HG03354 (cell line): ENCODE results near the gene KIF12.
"Not testable (repeated sequence)": the region's sequence is repeated elsewhere in the genome, so short reads cannot be mapped to it uniquely, and the experiment has no call there.

Experiments
- ATAC-seq: cut with Tn5 transposase; IDR thresholded peaks from one replicate; pipeline ENCODE4 v1.9.1; 2021; ENCODE audit warnings: mild to moderate bottlenecking; ENCODE audit not compliant: unreplicated experiment, poor library complexity, severe bottlenecking

The KIF12 gene

GRCh38 chr9:114051706-114052105 lies 47.4 kb downstream of the KIF12 start:
- no peak for ATAC-seq

DNA sequence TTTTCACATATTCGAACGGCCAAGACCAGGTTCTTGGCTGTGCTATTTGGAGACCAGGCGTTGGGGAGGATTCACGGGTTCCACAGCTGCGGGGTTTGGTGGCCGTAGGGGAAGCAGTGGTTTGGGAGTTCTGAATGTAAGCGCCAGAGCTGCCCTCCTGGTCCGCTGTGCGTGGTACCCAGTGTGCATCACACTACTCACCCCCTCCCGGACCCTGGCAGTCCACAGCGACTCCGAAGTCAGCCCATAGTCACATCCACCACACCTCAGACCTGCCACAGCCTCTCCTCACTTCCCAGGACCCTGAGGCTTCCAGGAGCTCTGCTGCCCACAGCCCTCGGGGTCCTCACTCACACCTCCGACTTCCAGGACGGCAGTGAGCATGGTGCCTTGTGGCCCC lies 47.8 kb downstream of the KIF12 start:
- no peak for ATAC-seq

- no peak for ATAC-seq
These were observed 48.4 kb downstream of the KIF12 start for GRCh38 chr9:114050646-114051045.

- no peak for ATAC-seq
These were observed 48.9 kb downstream of the KIF12 start for GRCh38 chr9:114050226-114050568.

- no peak for ATAC-seq
These were observed 49.5 kb downstream of the KIF12 start for GRCh38 chr9:114049441-114050225.

DNA sequence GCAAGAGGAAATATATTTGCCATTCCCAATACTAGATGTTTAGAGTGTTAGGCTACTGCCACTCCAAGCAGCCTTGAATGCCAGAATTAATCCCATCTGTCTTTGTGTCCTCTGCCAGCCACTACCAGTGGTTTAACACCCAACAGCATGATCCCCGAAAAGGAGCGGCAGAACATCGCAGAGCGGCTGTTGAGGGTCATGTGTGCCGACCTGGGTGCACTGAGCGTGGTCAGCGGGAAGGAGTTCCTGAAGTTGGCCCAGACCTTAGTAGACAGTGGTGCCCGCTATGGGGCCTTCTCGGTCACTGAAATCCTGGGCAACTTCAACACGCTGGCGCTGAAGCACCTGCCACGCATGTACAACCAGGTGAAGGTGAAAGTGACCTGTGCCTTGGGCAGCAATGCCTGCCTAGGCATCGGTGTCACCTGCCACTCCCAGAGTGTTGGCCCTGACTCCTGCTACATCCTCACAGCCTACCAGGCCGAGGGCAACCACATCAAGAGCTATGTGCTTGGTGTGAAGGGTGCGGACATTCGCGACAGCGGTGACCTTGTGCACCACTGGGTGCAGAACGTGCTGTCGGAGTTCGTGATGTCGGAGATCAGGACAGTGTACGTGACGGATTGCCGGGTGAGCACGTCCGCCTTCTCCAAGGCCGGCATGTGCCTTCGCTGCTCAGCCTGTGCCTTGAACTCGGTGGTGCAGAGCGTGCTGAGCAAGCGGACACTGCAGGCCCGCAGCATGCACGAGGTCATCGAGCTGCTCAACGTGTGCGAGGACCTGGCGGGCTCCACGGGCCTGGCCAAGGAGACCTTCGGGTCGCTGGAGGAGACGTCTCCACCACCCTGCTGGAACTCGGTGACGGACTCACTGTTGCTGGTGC lies 50.3 kb downstream of the KIF12 start:
- ATAC-seq: no peak

- ATAC-seq: no peak
These were observed 51.4 kb downstream of the KIF12 start for GRCh38 chr9:114047717-114048116.

DNA sequence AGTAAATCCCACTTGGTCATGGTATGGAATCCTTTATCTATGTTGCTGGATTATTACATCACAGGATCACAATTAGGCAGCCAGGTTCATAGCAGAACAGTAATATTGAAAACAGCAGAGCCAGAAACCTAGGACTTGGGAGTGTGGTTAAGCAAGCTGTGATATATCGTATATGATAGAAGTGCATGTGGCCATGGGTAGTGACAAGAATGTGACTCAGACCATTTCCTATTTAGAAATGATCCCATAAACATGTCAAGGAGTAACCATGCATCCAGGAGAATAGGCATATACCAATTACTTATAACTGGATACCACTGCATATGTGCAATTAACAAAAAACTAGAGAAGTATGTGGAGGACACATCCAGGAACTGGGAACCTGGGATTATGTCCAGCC lies 52.2 kb downstream of the KIF12 start:
- no peak for ATAC-seq

DNA sequence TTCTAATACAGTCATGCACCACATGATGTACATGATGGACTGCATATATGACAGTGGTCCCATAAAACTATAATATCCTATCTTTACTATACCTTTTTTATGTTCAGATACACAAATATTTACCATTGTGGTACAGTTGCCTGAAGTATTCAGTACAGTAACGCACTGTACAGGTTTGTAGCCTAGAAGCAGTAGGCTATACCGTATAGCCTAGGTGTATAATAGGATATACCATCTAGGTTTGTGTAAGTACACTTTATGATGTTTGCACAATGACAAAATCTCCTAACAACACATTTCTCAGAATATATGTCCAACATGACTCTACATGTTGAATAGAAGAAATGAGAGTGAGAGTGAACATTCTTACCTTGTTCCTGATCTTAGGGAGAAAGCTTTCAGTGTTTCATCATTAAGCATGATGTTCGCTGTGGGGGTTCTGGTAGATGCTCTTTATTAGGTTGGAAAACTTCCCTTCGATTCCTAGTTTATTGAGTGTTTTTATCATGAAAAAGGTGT lies 52.8 kb downstream of the KIF12 start:
- ATAC-seq: no peak

GRCh38 chr9:114043660-114044059 lies 55.4 kb downstream of the KIF12 start:
- ATAC-seq: not testable (repeated sequence)
